Stimulated activated CD4-positive, alpha-beta T cell treated with anti-CD3 and anti-CD28 coated beads, Interleukin-15, amount 100 ng/mL, for 1 hour (primary cell): Measurements from ENCODE around the gene STXBP6.
"Not testable (repeated sequence)": the region's sequence is repeated elsewhere in the genome, so short reads cannot be mapped to it uniquely, and the experiment has no call there.

Experiments used
- DNase-seq, 2 donors: peaks; one replicate each; pipeline ENCODE4 v3.0.0-alpha.2; 2020; ENCODE audit warnings: low read depth in 1 of 2, low spot score in 1 of 2

The STXBP6 gene

DNA sequence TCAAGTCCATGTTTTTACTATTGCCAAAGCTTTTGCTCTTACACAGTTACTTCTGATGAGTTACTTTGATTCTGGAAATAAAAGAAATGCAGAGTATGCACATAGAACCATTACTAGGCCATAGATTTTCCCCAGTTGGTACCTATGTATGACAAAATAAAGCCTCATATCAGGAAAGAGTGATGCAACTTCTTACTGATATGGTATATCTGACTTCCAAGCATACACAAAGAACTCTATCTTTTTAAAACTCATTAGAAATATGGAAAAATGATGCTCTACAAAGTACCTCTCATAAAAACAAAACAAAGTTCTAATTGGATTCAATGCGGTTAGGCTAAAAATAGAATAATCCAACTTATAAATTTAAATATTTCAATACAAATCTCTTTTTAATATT lies 92.1 kb downstream of the STXBP6 start:
- DNase-seq: no peak

DNA sequence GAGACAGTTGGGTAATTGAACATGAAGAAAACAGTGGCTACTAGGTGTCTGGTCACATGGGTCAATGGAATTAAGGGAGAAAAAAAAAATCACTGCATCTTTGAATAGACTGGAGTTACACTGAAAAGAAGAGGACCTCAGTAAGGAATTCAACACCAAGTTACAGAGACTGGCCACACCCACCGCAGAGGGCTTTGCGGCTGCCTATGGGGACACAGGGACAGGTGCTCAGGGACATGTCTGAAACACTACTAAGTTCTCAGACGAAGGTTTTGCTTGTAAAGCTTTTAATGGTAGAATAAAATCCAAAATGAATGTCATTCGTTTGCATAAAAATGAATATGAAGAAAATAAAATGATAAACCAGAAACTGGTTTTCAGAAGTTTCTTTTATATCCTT lies 93.8 kb downstream of the STXBP6 start:
- no peak for DNase-seq

GRCh38 chr14:24954700-24955037 lies 95.3 kb downstream of the STXBP6 start:
- DNase-seq: no peak

- DNase-seq: no peak
Observed at GRCh38 chr14:24954037-24954699, 95.8 kb downstream of the STXBP6 start.

DNA sequence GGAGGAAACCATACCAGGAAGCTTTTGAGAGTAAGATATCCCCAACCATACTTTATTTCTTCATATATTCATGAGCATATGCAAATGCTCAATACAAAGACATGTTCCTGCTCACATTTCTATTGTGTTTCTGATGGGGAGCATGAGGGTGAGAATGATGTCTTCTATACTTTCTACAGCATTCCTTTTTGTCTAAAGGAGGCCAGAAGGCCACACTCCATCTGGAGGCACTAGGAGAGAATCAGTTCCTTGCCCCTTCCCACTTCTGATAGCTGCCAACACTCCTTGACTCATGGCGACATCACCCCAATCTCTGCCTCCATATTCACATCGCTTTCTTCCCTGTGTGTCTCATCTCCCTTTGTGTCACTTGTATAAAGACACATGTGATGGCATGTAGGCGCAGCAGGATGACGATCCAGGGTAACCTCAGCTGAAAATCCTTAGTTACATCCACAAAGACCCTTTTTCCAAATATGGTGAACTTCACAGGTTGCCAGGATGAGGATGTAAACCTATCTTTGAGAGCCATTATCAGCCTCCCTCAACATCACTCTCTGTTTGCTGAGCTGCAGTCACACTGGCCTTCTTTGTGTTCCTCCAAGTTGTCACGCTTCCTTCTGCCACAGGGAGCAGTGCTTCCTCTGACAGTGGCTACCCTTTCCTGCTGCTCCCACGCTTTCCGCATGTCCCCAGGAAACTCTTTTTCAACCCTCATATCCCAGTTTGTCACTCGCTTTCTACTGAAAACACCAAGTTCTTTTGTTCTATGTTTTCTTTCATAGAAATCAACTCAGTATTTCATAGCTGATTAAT lies 96.9 kb downstream of the STXBP6 start:
- no peak for DNase-seq

DNA sequence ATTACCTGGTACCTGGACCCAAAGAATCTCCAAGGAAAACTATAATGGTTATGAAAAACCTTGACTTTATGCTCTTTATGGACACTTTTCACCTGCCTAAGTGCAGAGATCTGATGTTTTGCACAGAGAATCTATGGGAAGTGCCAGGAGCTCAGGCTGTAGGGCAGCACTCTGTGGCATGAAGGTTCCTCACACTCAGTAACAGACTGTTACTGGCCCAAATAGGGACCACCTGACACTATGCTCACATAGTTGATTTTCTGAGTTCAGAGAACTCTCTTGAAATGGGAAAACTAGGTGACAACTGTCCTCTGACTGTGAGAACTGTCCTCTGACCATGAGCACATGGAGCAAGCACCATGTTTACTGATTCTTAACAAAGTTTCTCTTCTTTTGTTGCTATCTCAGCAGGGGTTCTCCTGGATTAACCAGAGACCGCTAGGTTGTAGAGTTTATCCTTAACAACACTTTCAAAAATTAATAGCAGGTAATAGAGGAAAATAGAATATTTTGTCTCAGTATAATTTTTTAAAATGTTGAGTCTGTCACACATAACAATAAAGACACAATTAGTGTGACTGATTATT lies 101.6 kb downstream of the STXBP6 start:
- DNase-seq: no peak

- DNase-seq: no peak
Observed at GRCh38 chr14:24947131-24947530, 102.8 kb downstream of the STXBP6 start.

- no peak for DNase-seq
Observed at GRCh38 chr14:24944800-24945199, 105.1 kb downstream of the STXBP6 start.

DNA sequence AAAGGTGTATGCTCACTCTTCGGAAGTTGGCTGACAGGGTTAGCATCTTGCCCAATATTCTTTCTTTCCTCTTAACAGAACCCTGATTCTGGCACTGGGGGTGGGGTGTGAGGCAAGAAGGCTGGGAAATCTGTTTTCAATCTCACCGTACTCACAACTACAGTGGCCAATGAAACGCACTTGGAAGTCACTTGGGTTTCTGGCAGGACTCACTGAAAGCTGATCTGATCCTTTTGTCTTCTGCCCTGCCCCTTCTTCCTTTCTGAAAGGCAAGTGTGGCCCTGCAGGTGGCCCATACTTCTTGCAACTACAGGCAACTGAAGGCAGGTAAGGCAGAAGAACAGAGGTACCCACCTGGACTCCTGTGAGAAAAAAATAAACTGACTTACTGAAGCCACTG lies 106.9 kb downstream of the STXBP6 start:
- DNase-seq: no peak

DNA sequence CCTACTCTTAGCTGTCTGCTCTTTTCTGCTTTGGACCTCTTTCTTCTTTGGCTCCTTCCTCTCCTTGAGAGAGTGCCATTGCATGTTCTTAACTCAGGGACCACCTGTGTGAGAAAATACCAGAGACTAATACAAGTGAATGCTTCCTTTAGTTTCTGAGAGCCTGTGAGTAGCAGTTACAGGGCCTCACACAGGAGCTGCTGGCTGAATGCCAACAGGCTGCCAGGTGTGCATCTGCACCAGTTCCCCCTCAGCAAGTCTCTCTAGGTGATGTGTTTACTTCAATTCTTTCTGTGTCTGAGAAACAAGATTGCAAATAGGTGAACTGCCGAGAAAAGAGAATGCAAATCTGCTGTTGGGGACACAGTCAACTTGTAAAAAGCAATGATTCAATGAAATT lies 108.2 kb downstream of the STXBP6 start:
- no peak for DNase-seq

DNA sequence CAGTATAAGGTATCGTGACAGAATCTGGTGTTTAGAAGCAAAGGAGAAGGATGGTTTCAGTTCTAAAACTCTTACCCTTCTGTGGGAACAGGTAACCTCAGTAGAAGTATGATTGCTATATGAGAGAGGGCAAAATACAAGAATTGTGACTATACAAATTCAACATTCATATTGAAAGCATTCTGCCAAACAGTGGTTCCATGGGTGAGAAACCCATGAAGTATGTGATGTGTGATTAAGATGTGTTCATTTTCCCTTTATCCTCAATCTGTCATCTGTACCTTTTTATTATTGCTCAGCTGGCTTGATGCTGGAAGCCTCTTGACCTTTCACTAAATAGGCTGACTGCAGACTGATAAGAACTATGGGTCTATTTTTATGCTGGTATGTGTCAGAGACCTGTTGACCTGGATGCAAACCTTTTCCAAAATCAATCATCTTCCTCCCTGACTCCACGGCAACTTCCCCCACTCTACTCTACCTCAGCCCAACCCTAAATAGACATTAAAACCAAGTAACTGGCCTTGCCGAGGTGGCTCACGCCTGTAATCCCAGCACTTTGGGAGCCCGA lies 109.6 kb downstream of the STXBP6 start:
- no peak for DNase-seq

- DNase-seq: no peak
Observed at GRCh38 chr14:24938593-24938992, 111.4 kb downstream of the STXBP6 start.

- DNase-seq: no peak
Observed at GRCh38 chr14:24937300-24937699, 112.6 kb downstream of the STXBP6 start.

GRCh38 chr14:24936773-24937172 lies 113.2 kb downstream of the STXBP6 start:
- DNase-seq: not testable (repeated sequence)

- DNase-seq: no peak
Observed at GRCh38 chr14:24935796-24936195, 114.2 kb downstream of the STXBP6 start.

- DNase-seq: no peak
Observed at GRCh38 chr14:24928386-24928900, 121.5 kb downstream of the STXBP6 start.

GRCh38 chr14:24927809-24928208 lies 122.1 kb downstream of the STXBP6 start:
- DNase-seq: no peak

GRCh38 chr14:24925771-24926374 lies 124.1 kb downstream of the STXBP6 start:
- no peak for DNase-seq

DNA sequence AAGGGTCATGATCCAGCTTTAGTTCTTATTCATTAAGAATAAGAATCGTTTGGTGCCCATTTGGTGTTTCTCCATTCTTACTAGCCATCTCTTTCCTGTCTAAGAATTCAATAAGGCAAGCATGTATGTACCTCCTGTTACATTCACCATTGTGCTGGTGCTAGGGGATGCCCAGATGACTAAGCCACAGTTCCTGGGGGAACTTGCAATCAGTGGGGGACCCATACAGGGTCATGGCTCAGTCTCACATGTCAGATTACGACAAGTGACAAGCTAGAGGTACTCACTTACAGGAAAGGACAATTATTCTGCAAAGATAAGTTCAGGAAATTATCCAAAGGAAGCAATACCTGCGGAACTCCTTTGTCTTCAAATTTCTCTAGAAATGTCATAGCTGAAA lies 125.4 kb downstream of the STXBP6 start:
- DNase-seq: no peak

DNA sequence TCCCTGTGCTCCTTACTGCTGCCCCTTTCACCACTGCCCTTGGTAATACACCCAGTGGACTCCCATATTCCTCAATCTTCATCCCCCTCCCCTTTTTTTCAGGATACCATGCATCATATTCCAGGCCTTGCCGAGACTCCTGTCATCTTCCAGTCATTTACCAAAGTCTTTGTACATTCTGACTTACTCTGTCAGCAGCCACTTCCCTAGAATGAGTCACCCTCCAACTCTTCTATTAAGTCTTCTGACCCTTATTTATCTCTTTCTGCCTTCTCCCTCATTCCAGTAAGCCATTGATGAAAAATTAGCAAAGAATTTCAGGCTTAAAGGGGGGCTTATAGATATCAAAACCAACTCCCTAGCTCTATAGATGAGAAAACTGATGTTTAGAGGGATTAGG lies 128.0 kb downstream of the STXBP6 start:
- DNase-seq: no peak

DNA sequence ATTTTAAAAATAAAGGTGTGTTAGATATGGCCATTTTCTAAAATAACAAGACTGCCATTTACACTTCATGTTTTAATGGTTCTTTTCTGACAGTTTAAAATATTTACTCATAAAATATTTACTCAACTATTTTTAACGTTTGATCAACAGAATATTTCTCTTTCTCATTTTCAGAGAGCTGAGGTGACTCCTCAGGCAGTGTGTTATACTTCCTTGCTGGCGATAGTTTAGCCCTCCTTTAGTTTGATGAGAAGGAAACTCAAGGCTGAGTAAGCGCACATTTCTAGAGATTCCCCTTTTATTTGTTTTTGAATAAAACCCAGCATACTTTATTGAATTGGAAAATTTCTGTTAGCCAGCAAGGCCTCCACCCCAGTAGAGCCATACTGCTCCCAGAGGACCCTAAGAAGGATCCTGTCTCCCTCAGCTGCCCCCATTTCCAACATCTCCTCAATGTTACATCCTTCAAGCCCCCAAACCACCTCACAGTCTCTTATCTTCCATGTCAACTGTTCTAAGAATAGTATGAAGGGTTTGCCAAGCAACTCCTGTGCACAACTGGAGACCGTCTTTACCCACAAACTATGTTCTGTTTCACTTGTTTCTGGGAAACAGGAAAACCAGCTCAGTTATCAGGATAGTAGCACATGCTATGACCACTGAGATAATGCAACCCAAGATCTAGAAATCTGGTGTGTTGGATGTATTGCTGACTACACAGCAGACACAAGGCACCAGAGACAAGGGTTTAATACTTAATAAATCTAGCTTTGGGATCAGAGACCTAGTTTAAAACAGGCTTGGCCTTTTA lies 129.5 kb downstream of the STXBP6 start:
- DNase-seq: no peak
